ENCODE measurements around the gene ITPRID1. TPM values are rescaled to one million over a fixed set of nuclear protein-coding genes. Genes with fewer than 3 reads are reported as not detected.

Gene ITPRID1
- total and polyA plus RNA-seq, 9 of the 15 experiments (the other 6 are each of a cell fraction or from before 2014, with no cell fraction given): not detected

DNA sequence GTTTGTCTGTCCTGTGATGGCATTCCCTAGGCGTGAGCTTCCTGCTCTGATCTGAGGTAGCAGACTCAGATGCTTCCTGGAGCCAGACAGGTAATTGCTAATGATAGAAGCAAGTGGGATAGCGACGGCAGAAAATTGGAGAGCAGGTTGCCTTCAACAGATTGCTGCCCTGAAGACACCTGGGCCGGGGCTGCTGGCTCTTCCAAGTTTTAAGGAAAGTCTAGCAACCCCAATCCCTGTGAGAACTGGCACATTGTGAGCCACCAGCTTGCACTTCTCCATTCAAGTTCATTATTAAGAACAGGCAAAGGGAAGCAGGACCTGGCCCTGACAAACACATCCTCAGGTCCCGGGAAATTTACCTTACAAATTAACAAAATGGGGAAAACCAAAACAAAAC, 50.8 kb downstream of the ITPRID1 start (continued):
- TF ChIP-seq FOXA3 (CRISPR knock-in tag; conservative IDR thresholded peaks at IDR 0.05 in 1 of 2, IDR thresholded peaks at IDR 0.05 in 1 of 2): no peak

DNA sequence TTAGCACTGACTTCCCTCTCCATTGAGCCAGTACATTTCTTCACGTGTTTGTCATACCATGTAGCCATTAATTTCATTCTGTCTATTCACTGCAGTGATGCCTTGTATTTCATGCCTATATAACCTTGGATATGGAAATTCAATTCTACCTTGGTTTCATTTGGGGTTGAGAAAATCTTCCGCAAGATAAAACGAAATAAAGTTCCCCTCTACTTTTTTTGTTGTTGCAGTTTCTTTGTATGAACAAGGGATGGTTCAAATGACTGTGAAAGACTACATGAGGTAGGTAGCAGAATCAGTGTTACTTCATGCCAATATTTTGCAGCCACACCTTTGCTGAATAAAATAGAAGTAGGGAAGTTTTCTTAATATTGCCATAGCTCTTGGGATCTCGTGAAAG, 55.6 kb downstream of the ITPRID1 start:
- Histone ChIP-seq H3K4me3 (no peak overlapping the region), H3K4me1 (replicated peaks in 1 of 2; ENCODE audit: control insufficient read depth in 2 of 2, insufficient read depth in 2 of 2, low read length in 2 of 2) (no peaks in the 10 kb centered on the region), H3K9me1 (ENCODE audit: control insufficient read depth, insufficient read depth, low read length) (no peaks in the 10 kb centered on the region), H3K9me3 (replicated peaks; ENCODE audit: control insufficient read depth, insufficient read depth, low read depth, low read length) (no peaks in the 10 kb centered on the region), H4K20me1 (replicated peaks; ENCODE audit: control insufficient read depth, insufficient read depth, low read length) (no peaks in the 10 kb centered on the region), H3K27ac (ENCODE audit: extremely low read depth, low read depth, low read length) (no peak overlapping the region), H3K27me3 (ENCODE audit: control insufficient read depth in 2 of 2, insufficient read depth in 2 of 2, low read length in 2 of 2) (no peaks in the 10 kb centered on the region), H3K36me3 (ENCODE audit: control insufficient read depth, insufficient read depth, low read length) (no peaks in the 10 kb centered on the region), H3K4me2 (ENCODE audit: insufficient read depth, low read length) (no peak overlapping the region), H3K79me2 (ENCODE audit: control insufficient read depth, insufficient read depth, low read length) (no peaks in the 10 kb centered on the region), H3K9ac (ENCODE audit: insufficient read depth in 1 of 2, low read depth in 2 of 2, low read length in 2 of 2) (no peak overlapping the region), H2AFZ (ENCODE audit: low read depth, low read length) (no peak overlapping the region)
- FAIRE-seq (no peak), DNase-seq (ENCODE audit: extremely low read depth in 1 of 4, low spot score in 3 of 4) (no peak), ATAC-seq (no peak)
- intact Hi-C loops (cut with micrococcal nuclease) (no loop called here), in situ Hi-C loops (cut with MboI) (no loop called here)
- WGBS (ENCODE audit: insufficient coverage, low coverage, missing lambda C conversion rate): 0% methylated on average over 4 of the region's 4 CpGs
- CTCF ChIA-PET (ENCODE audit: low intra/inter-chr PET ratio): no interaction called here
- POLR2A ChIA-PET: no interaction called here
- BruUV-seq (replicated peaks): no TSS peak
- TF ChIP-seq, protein P1, sequence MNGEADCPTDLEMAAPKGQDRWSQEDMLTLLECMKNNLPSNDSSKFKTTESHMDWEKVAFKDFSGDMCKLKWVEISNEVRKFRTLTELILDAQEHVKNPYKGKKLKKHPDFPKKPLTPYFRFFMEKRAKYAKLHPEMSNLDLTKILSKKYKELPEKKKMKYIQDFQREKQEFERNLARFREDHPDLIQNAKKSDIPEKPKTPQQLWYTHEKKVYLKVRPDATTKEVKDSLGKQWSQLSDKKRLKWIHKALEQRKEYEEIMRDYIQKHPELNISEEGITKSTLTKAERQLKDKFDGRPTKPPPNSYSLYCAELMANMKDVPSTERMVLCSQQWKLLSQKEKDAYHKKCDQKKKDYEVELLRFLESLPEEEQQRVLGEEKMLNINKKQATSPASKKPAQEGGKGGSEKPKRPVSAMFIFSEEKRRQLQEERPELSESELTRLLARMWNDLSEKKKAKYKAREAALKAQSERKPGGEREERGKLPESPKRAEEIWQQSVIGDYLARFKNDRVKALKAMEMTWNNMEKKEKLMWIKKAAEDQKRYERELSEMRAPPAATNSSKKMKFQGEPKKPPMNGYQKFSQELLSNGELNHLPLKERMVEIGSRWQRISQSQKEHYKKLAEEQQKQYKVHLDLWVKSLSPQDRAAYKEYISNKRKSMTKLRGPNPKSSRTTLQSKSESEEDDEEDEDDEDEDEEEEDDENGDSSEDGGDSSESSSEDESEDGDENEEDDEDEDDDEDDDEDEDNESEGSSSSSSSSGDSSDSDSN (IDR thresholded peaks at IDR 0.05; ENCODE audit: borderline replicate concordance in 1 of 2, low read depth in 2 of 2, low read length in 2 of 2): no peak
- TF ChIP-seq, protein P2, sequence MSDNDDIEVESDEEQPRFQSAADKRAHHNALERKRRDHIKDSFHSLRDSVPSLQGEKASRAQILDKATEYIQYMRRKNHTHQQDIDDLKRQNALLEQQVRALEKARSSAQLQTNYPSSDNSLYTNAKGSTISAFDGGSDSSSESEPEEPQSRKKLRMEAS (CRISPR knock-in tag; IDR thresholded peaks at IDR 0.05): no peak
- TF ChIP-seq NFE2 (IDR thresholded peaks at IDR 0.05; ENCODE audit: low read depth) (no peak), YY1 (IDR thresholded peaks at IDR 0.05; ENCODE audit: borderline replicate concordance in 1 of 3, control insufficient read depth in 1 of 3, extremely low read depth in 1 of 3, insufficient read depth in 3 of 3, insufficient read length in 1 of 3, insufficient replicate concordance in 2 of 3, low read depth in 1 of 3, low read length in 2 of 3) (no peak), ZNF444 (CRISPR knock-in tag; IDR thresholded peaks at IDR 0.05) (no peak), RHOXF2B (CRISPR knock-in tag; conservative IDR thresholded peaks at IDR 0.05) (no peak), MTA1 (IDR thresholded peaks at IDR 0.05; ENCODE audit: borderline replicate concordance) (no peak), BMI1 (IDR thresholded peaks at IDR 0.05; ENCODE audit: low read length) (no peak), TBL1XR1 (IDR thresholded peaks at IDR 0.05; ENCODE audit: low read length in 2 of 2) (no peak), CBFA2T3 (IDR thresholded peaks at IDR 0.05) (no peak), PCBP2 (IDR thresholded peaks at IDR 0.05; ENCODE audit: low read depth, low read length, poor library complexity, severe bottlenecking) (no peak), STAT5A (IDR thresholded peaks at IDR 0.05; ENCODE audit: borderline replicate concordance, low read length) (no peak), ZNF274 (IDR thresholded peaks at IDR 0.05; ENCODE audit: borderline replicate concordance, low read depth, low read length) (no peak)
- TF ChIP-seq, protein P3, sequence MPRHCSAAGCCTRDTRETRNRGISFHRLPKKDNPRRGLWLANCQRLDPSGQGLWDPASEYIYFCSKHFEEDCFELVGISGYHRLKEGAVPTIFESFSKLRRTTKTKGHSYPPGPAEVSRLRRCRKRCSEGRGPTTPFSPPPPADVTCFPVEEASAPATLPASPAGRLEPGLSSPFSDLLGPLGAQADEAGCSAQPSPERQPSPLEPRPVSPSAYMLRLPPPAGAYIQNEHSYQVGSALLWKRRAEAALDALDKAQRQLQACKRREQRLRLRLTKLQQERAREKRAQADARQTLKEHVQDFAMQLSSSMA (CRISPR knock-in tag; IDR thresholded peaks at IDR 0.05): no peak
- TF ChIP-seq, protein P4, sequence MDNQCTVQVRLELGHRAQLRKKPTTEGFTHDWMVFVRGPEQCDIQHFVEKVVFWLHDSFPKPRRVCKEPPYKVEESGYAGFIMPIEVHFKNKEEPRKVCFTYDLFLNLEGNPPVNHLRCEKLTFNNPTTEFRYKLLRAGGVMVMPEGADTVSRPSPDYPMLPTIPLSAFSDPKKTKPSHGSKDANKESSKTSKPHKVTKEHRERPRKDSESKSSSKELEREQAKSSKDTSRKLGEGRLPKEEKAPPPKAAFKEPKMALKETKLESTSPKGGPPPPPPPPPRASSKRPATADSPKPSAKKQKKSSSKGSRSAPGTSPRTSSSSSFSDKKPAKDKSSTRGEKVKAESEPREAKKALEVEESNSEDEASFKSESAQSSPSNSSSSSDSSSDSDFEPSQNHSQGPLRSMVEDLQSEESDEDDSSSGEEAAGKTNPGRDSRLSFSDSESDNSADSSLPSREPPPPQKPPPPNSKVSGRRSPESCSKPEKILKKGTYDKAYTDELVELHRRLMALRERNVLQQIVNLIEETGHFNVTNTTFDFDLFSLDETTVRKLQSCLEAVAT (IDR thresholded peaks at IDR 0.05): no peak
